ENCODE measurements around the gene ERCC1.

ERCC1 gene

GRCh38 chr19:45403781-45404556, 19.7 kb downstream of the ERCC1 start:
- DNase-seq, result peak; percentile 79

DNA sequence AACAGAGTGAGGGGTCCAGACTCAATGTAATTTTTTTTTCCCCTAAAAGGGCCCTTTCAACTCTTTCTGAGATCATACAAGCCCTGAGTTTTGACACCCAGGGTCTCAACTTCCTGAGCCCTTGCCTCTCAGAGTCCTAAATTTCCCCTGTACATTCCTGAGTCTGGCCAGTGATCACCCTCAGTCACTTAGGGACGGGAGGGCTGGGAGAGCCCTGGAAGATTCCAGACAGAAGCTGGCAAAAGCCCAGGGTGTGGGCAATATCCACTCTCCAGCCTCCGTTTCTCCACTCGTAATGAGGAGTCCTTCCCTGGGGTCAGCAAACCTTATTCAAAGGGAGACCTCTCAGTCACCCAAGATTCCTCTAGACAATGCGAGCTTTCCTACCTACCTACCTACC, 20.4 kb downstream of the ERCC1 start:
- DNase-seq, result no peak

DNA sequence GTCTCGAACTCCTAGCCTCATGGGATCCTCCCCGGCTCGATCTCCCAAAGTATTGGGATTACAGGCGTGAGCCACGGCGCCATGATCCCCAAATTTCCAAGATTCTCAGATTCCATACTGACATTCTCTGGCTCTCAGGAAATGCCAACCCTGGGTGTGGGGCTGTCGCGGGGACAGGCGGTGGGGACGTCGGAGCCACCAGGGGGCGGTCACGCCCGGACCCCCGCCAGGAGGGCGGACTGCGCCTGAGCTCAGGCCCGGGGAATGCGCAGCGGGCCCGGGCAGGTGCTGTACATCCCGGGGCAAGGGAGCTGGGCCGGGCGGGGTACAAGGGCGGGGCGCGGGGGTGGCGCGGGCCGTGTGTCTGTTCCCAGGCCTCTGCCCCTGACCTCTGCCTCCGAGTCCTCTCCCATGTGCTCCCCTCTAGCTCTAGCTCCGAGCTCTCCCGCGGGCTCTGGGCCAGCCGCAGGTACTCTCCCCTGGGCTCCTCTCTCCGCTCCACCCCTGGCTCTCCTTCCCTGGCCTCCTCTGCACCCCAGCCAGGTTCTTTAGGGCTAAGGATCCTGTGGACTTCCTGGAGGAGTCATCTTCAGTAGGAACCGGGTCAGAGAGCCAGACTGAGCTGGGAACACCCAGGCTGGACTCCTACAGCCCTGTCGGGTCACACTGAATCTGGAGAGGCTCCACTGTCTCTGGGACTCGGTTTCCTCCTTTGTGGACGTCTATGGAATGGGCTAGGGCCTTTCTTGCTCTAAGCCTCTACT, 21.2 kb downstream of the ERCC1 start:
- DNase-seq, result peak; percentile 55

DNA sequence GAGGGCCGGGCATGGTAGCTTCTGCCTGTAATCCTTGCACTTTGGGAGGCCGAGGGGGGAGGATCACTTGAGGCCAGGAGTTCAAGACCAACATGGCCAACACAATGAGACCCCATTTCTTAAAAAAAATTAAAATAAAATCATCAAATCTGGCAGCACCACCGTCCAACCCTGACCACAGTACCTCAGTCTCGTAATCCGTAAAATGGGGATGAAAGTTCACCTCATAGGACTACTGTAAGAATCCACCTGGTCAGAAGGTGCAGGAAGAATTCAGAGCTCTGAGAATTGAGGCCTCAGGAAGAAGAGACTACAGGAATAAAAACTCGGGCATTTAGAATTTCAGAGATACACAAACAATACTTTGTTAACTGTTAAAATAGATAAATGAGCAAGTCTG, 21.9 kb downstream of the ERCC1 start:
- DNase-seq, result no peak

DNA sequence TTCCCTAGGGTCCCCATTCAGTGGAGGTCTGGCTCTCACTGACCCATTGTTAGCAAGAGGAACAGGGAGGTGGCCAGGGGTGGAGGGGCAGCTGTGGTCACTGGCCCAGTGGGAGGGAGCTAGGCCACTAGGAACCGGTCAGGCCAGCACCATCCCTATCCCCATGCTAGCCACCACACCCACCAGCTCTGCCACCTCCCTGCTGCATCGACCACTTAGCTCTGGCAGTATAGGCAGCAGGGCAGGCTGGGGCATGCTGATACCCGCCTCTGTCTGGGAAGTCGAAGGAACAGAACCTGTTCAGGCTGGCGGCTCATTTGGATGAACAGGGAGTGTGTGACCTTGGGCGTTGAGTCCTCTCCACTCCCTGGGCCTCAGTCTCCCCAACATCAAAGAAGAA, 23.5 kb downstream of the ERCC1 start:
- no peak for DNase-seq

GRCh38 chr19:45395821-45396617, 27.7 kb downstream of the ERCC1 start:
- DNase-seq, result no peak

DNA sequence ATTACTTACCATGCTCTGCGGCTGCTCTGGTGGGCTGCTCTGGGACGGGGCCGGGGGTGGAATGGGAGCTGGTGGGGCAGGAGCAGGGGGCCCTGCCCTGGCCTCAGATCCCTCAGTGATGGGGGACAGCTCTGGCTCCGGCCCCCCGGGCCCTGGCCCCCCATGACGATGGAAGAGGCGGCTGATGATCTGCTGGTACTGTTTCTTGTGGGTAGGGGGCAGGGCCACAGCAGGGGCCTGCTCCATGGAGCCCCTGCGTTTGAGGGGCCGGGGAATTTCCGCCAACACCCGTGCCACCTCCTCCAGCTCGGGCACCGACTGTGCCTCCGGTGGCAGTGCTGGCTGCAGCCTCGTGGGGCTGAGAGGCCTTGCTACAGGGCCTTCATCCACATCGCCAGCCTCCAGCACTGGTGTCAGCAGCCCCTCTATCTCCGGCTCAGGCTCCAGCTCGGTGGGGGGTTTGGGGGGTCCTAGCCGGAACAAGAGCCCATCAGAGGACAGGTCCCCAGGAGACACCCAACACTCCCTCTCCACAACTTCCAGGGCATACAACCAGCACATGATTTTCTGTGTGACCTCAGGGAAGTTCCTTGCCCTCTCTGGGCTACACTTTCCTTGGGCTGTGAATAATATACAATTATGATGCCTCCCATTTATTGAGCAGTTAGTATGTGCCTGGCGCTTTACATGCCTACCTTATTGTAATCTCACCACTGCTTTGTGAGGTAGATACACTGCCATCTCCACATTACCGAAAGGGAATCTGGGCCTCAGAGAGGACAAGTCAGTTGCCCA, 31.6 kb downstream of the ERCC1 start:
- no peak for DNase-seq

GRCh38 chr19:45391346-45391745, 32.4 kb downstream of the ERCC1 start:
- no peak for DNase-seq

- no peak for DNase-seq
Observed at GRCh38 chr19:45385392-45386221, 38.1 kb downstream of the ERCC1 start.

- DNase-seq, result no peak
Observed at GRCh38 chr19:45382426-45382825, 41.3 kb downstream of the ERCC1 start.

- DNase-seq, result no peak
Observed at GRCh38 chr19:45380107-45380506, 43.6 kb downstream of the ERCC1 start.

DNA sequence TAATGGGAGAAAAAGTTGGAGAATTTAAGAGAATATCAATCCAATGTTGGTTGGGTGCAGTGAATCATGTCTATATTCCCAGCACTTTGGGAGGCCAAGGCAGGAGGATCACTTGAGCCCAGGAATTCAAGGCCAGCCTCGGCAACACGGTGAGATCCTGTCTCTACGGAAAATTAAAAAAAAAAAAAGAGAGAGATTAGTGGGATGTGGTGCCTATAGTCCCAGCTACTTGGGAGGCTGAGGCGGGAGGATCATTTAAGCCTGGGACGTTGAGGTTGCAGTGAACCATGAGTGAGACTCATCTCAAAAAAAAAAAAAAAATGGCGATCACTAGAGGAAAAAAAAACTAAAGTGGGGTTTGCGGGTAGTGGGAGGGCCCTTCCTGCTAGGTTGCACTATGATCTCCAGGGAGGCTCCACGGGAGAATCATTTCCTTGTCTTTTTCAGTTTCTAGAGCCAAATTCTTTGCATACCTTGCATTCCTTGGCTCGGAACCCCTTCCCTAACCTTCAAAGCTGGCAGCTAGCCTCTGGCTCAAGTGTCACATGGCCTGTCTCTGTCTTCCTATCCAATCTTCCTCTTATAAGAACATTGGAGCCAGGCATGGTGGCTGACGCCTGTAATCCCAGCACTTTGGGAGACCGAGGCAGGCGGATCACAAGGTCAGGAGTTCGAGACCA, 47.5 kb downstream of the ERCC1 start:
- DNase-seq, result no peak

- peak; percentile 100 for DNase-seq
Observed at GRCh38 chr19:45370410-45371204, 53.1 kb downstream of the ERCC1 start, which contains the start of gene ERCC2. ERCC2 (minus strand) TSS chr19:45370573; CDS start chr19:45370540, 33 bp downstream.

DNA sequence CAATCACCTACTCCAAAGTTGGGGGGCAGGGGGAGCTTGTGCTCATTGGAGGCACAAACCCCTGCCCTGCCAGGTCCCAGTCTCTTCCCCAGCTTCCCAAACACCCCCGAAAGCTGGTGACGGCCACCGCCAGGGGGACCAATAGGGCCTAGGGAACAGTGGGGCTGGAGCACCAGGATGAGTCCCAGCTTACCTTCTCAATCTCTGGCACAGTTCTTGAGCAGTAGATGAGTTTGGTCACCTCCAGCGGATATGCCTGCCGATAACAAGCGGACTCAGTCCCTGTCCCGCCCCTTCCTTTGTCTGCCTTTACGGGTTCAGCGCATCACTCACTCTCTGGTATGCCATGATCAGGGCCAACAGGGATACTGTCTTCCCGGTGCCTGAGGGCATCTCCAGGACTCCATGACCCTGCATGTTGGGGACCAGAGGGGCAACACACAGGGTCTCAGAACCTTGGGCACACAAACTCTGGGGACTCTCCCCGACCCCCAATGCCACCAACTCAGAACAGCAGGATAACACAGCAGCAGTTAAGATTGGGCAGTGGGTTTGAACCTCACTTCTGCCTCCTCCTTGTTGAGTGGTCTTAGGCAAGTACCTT, 54.9 kb downstream of the ERCC1 start:
- no peak for DNase-seq

DNA sequence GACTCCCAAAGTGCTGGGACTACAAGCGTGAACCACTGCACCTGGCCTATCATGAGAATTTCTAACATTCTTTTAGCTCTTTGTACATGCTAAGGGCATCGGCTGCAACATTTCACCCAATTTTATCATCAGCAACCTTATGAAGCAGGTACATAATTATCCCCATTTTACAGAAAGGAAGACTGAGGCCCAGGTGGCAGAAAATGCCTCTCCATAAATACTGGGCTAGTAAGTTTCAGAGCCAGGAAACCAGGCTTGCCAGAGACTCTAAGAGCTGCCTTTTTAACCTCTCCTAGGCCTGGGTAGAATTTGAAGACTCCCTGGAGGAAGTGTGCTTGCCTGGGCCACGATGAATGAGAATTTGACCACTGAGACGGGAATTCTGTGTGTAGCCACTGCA, 55.6 kb downstream of the ERCC1 start:
- DNase-seq, result no peak

DNA sequence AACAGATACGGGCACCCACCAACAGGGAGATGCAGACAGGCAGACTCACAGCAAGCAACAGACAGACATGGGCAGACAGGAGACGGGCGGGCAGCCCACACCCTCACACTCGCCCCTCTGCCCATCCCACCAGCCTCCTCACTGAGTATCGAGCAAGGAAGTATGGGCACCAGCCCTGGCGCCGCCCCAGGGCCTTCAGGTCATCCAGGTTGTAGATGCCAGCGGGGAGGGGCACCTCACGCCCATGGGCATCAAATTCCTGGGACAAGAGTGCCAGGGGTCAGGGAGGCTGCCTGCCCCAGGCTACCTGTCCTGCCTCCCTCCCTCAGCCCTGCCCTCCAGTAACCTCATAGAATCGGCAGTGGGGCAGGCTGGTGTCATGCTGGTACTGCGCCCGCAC, 59.0 kb downstream of the ERCC1 start:
- no peak for DNase-seq

DNA sequence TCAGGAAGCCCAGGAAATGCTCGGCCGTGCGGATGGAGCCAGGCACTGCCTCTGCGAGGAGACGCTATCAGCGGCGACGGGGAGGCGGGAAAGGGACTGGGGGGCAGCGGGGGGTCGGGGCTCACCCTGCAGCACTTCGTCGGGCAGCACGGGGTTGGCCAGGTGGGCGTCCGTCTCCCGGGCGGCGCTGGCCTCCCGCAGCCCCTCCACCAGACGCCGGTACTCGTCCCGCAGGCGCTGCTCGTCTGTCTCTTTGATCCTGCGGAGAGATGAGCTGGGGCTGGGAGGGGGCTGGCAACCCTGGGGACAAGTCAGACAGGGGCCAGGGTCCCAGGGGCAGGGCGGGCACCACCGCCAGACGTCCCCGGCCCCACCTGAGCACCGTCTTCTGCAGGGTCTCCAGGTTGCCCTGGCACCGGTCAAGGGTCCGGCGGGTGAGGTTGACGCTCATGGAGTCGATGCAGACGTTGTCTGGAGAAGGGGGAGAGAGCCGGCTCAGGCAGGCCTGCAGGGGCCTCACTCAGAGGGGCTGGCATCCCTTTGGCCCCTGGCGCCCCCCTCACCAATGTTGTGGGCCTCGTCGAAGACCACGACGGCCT, 59.8 kb downstream of the ERCC1 start:
- DNase-seq, result no peak

DNA sequence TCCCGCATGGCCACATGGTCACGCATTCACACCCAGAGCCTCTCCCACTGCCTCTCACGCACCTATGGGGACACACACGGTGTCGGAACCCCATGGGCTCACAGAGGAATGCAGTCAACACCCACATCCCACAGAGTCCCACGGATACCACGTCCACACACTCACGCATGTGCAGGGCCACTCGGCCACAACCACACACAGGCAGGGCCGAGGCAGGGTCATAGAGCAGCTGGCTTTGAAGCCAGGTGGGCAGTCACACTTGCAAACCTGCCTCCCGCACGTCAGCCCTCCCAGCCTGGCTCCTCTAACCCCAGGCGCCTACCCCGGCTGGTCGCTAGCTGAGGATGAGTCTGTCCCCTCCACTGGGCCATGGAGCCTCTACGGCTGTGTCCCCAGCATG, 61.4 kb downstream of the ERCC1 start:
- DNase-seq, result no peak

DNA sequence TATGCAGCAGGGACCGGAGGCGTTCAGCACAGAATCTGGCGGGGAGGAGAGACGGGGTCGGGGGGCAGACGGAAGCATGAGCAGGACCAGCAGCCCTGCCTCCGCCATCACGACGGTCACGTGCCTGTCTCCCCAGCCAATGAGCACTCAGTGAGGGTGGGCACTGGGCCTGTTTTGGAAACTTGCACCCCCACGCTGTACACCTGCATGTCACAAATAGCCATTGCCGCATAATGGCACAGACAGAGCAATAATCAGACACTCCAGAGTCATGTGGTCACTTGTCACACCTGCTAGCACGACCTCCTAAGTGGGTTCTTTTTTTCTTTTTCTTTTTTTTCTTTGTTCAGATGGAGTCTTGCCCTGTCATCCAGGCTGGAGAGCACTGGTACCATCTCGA, 62.1 kb downstream of the ERCC1 start:
- DNase-seq, result no peak
